ENCODE results near the gene SMARCE1. TPM values are rescaled to one million over a fixed set of nuclear protein-coding genes. Genes with fewer than 3 reads are reported as not detected.

The SMARCE1 gene
- total RNA-seq, 1 donor from 2014 or later: 140 TPM

DNA sequence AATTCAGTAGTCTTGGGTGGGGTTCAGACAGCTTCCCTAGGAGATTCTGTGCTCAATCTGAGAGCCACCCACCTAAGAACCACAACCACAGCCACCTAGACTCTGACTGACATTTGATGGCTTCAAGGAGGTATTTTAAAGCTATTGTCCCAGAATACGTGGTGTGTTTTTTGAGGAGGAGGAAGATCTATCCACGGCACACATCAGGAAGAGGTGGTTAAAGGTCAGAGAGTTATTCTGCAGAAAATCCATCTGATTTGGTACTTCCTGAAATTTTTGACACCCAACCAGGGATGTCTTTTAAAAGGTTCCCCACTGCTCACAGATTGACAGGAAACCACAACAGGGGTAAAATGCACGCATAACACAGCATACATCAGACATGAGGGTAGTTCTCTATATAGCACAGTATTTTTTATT, 25.1 kb downstream of the SMARCE1 start:
- POLR2A ChIA-PET: interaction anchor here (0.6 to 21.8 kb wide), 5 partner anchors 24 to 205 kb away, joined by 3 to 1885 read pairs (median 7); partner anchors contain the start of genes CCR7, SMARCE1 and TOP2A
- no peak for DNase-seq

DNA sequence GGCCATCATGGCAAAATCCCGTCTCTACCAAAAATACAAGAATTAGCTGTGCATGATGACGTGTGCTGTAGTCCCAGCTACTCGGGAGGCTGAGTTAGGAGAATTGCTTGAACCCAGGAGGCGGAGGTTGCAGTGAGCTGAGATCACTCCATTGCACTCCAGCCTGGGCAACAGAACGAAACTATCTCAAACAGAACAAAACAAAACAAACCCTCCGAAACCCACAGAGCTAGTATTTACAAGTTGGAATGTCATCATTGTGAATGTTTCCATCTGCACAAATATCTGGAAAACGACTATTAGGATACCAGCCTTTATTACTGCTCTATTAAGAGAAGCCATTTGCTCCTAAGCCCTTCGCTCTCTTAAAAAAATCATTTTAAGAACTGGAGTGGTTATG, 26.0 kb downstream of the SMARCE1 start:
- Mint-ChIP-seq H3K9me3 (no peaks in the 10 kb centered on the region), H3K4me3 (no peak overlapping the region), H3K4me1 (peaks cover 80% of the 10 kb centered on the region), H3K27ac (no peak overlapping the region), H3K36me3 (ENCODE audit: low read depth) (no peaks in the 10 kb centered on the region), H3K27me3 (no peaks in the 10 kb centered on the region)
- intact Hi-C loops (cut with micrococcal nuclease): loop anchor here (5.0 to 10.0 kb wide), 2 partner anchors 283 to 701 kb away; no protein-coding TSS in a partner anchor
- POLR2A ChIA-PET: interaction anchor here (0.6 to 21.8 kb wide), 6 partner anchors 25 to 385 kb away, joined by 4 to 1885 read pairs (median 6); partner anchors contain the start of genes CCR7, SMARCE1 and TOP2A
- CTCF ChIA-PET: interaction anchor here (1.2 to 13.7 kb wide), 2 partner anchors 63 to 1041 kb away, joined by 4 to 426 read pairs; partner anchors contain the start of gene CCR7
- TF ChIP-seq CTCF (IDR thresholded peaks at IDR 0.05): no peak
- no peak for ATAC-seq (ENCODE audit: low read depth)
- no peak for DNase-seq

More for the DNA sequence above, 25.1 kb downstream of the SMARCE1 start:
- no peaks in the 10 kb centered on the region for H3K9me3 Mint-ChIP-seq
- peak overlapping the region; percentile 53 for H3K4me3 Mint-ChIP-seq
- CTCF ChIA-PET: interaction anchor here (1.0 to 13.7 kb wide), 3 partner anchors 64 to 1040 kb away, joined by 3 to 426 read pairs (median 4); partner anchors contain the start of gene CCR7
- peaks cover 71% of the 10 kb centered on the region for H3K4me1 Mint-ChIP-seq
- no peak for TF ChIP-seq CTCF (IDR thresholded peaks at IDR 0.05)
- H3K36me3 Mint-ChIP-seq (ENCODE audit: low read depth): peaks cover 9% of the 10 kb centered on the region
- peak overlapping the region; percentile 67 for H3K27ac Mint-ChIP-seq
- intact Hi-C loops (cut with micrococcal nuclease): loop anchor here (5.0 to 10.0 kb wide), 2 partner anchors 282 to 700 kb away; no protein-coding TSS in a partner anchor
- no peaks in the 10 kb centered on the region for H3K27me3 Mint-ChIP-seq
- ATAC-seq (ENCODE audit: low read depth): no peak

GRCh38 chr17:40621019-40621418, 26.6 kb downstream of the SMARCE1 start:
- intact Hi-C loops (cut with micrococcal nuclease): loop anchor here (5.0 to 10.0 kb wide), 2 partner anchors 284 to 701 kb away; no protein-coding TSS in a partner anchor
- ChIA-PET CTCF (interaction anchor here (1.6 to 13.7 kb wide), 5 partner anchors 63 to 1045 kb away, joined by 4 to 426 read pairs (median 7); partner anchors contain the start of gene CCR7), POLR2A (interaction anchor here (0.6 to 21.8 kb wide), 5 partner anchors 25 to 86 kb away, joined by 3 to 1885 read pairs (median 6); partner anchors contain the start of genes CCR7 and SMARCE1)
- Mint-ChIP-seq H3K27ac (peak overlapping the region; percentile 30), H3K9me3 (no peaks in the 10 kb centered on the region), H3K27me3 (no peaks in the 10 kb centered on the region), H3K4me1 (peaks cover 86% of the 10 kb centered on the region), H3K4me3 (no peak overlapping the region), H3K36me3 (ENCODE audit: low read depth) (no peaks in the 10 kb centered on the region)
- no peak for ATAC-seq (ENCODE audit: low read depth)
- TF ChIP-seq CTCF (IDR thresholded peaks at IDR 0.05): no peak
- DNase-seq: no peak

GRCh38 chr17:40618754-40619625, 28.6 kb downstream of the SMARCE1 start:
- TF ChIP-seq CTCF (IDR thresholded peaks at IDR 0.05): no peak
- H3K36me3 Mint-ChIP-seq (ENCODE audit: low read depth): no peaks in the 10 kb centered on the region
- ChIA-PET CTCF (interaction anchor here (0.7 to 13.7 kb wide), 19 partner anchors 9 to 1047 kb away, joined by 3 to 426 read pairs (median 4); partner anchors contain the start of genes CCR7 and SMARCE1), POLR2A (interaction anchor here (0.7 to 21.8 kb wide), 11 partner anchors 9 to 1057 kb away, joined by 3 to 1885 read pairs (median 6); partner anchors contain the start of genes CCR7 and SMARCE1)
- intact Hi-C loops (cut with micrococcal nuclease): loop anchor here (5.0 kb wide), 2 partner anchors 177 to 928 kb away; partner anchors contain the start of gene IGFBP4
- H3K9me3 Mint-ChIP-seq: no peaks in the 10 kb centered on the region
- H3K27me3 Mint-ChIP-seq: no peaks in the 10 kb centered on the region
- peak overlapping the region; percentile 86 for H3K27ac Mint-ChIP-seq
- peaks cover 88% of the 10 kb centered on the region for H3K4me1 Mint-ChIP-seq
- DNase-seq (no peak), ATAC-seq (ENCODE audit: low read depth) (no peak)
- peak overlapping the region; percentile 83 for H3K4me3 Mint-ChIP-seq
